ENCODE measurements around the gene CCDC188. TPM values are rescaled to one million over a fixed set of nuclear protein-coding genes. Genes with fewer than 3 reads are reported as not detected.

The CCDC188 gene
- total and polyA plus RNA-seq, 9 of the 15 experiments (the other 6 are each of a cell fraction or from before 2014, with no cell fraction given) = not detected

GRCh38 chr22:20116951-20117632 is 33.8 kb downstream of the CCDC188 start, which contains the start of gene TRMT2A (continued):
- peak; percentile 81 for TF ChIP-seq PTBP1 (IDR thresholded peaks at IDR 0.05; ENCODE audit: low read depth, low read length)
- TF ChIP-seq, protein P1, sequence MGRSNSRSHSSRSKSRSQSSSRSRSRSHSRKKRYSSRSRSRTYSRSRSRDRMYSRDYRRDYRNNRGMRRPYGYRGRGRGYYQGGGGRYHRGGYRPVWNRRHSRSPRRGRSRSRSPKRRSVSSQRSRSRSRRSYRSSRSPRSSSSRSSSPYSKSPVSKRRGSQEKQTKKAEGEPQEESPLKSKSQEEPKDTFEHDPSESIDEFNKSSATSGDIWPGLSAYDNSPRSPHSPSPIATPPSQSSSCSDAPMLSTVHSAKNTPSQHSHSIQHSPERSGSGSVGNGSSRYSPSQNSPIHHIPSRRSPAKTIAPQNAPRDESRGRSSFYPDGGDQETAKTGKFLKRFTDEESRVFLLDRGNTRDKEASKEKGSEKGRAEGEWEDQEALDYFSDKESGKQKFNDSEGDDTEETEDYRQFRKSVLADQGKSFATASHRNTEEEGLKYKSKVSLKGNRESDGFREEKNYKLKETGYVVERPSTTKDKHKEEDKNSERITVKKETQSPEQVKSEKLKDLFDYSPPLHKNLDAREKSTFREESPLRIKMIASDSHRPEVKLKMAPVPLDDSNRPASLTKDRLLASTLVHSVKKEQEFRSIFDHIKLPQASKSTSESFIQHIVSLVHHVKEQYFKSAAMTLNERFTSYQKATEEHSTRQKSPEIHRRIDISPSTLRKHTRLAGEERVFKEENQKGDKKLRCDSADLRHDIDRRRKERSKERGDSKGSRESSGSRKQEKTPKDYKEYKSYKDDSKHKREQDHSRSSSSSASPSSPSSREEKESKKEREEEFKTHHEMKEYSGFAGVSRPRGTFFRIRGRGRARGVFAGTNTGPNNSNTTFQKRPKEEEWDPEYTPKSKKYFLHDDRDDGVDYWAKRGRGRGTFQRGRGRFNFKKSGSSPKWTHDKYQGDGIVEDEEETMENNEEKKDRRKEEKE (IDR thresholded peaks at IDR 0.05; ENCODE audit: borderline replicate concordance in 1 of 2, control insufficient read depth in 1 of 2, low read depth in 2 of 2, low read length in 1 of 2) = no peak
- peak; percentile 89 for TF ChIP-seq DMBX1 (CRISPR knock-in tag; IDR thresholded peaks at IDR 0.05; ENCODE audit: borderline replicate concordance)
- peak; percentile 87; the same call in 1 of the 2 replicates for TF ChIP-seq SMAD3 (CRISPR knock-in tag; conservative IDR thresholded peaks at IDR 0.05)
- TF ChIP-seq RAD51 (IDR thresholded peaks at IDR 0.05; ENCODE audit: borderline replicate concordance, low read depth) = no peak
- 0 out of 2 replicates have a peak, but pooled peaks have one; percentile 3 for TF ChIP-seq MAFF (IDR thresholded peaks at IDR 0.05; ENCODE audit: low read length)
- TF ChIP-seq PYGO2 (tag; IDR thresholded peaks at IDR 0.05) = no peak
- TF ChIP-seq DPF2 (IDR thresholded peaks at IDR 0.05) = no peak
- peak; percentile 88; the same call in 1 of the 2 replicates for TF ChIP-seq KHSRP (IDR thresholded peaks at IDR 0.05)
- TF ChIP-seq, protein P2, sequence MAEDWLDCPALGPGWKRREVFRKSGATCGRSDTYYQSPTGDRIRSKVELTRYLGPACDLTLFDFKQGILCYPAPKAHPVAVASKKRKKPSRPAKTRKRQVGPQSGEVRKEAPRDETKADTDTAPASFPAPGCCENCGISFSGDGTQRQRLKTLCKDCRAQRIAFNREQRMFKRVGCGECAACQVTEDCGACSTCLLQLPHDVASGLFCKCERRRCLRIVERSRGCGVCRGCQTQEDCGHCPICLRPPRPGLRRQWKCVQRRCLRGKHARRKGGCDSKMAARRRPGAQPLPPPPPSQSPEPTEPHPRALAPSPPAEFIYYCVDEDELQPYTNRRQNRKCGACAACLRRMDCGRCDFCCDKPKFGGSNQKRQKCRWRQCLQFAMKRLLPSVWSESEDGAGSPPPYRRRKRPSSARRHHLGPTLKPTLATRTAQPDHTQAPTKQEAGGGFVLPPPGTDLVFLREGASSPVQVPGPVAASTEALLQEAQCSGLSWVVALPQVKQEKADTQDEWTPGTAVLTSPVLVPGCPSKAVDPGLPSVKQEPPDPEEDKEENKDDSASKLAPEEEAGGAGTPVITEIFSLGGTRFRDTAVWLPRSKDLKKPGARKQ (CRISPR knock-in tag; IDR thresholded peaks at IDR 0.05) = no peak
- no peak for TF ChIP-seq POLR3A (IDR thresholded peaks at IDR 0.05; ENCODE audit: borderline replicate concordance, extremely low read depth, insufficient read depth, insufficient read length)
- TF ChIP-seq HEY1 (CRISPR knock-in tag; IDR thresholded peaks at IDR 0.05; ENCODE audit: borderline replicate concordance) = no peak
- TF ChIP-seq ZNF24 (IDR thresholded peaks at IDR 0.05) = no peak
- TF ChIP-seq ZFX (CRISPR knock-in tag; IDR thresholded peaks at IDR 0.05) = no peak
- no peak for TF ChIP-seq GTF2A2 (tag; IDR thresholded peaks at IDR 0.05)
- TF ChIP-seq SREBF2 (CRISPR knock-in tag; IDR thresholded peaks at IDR 0.05) = no peak
- TF ChIP-seq ZNF707 (CRISPR knock-in tag; conservative IDR thresholded peaks at IDR 0.05) = no peak
- no peak for TF ChIP-seq ZBTB49 (CRISPR knock-in tag; IDR thresholded peaks at IDR 0.05; ENCODE audit: borderline replicate concordance)
- TF ChIP-seq ARHGAP35 (IDR thresholded peaks at IDR 0.05; ENCODE audit: partially characterized antibody) = peak; percentile 86
- no peak for TF ChIP-seq BACH1 (tag; IDR thresholded peaks at IDR 0.05)
- no peak for TF ChIP-seq SAFB2 (IDR thresholded peaks at IDR 0.05; ENCODE audit: borderline replicate concordance, low read depth, low read length, severe bottlenecking)
